Subcutaneous adipose tissue (tissue), 4 donors: ENCODE data around the gene GFOD1. TPM values are rescaled to one million over a fixed set of nuclear protein-coding genes. Genes with fewer than 3 reads are reported as not detected.

Experiments used
- CTCF ChIP-seq: fragments of 450-650 bp; IDR thresholded peaks from one replicate; pipeline ENCODE4 v1.5.1; 2016; ENCODE audit warnings: low read depth, mild to moderate bottlenecking, control low read depth, antibody characterized with exemption, moderate library complexity
- total RNA-seq, 4 donors: library from RNA; depleted of rRNA; stranded (reverse); fragments of >200 nt; gene quantifications; one replicate each; pipeline ENCODE4 v1.1.0, GENCODE V29; 2016

The GFOD1 gene
- total RNA-seq, 4 donors from 2014 or later = 26.2 to 68.9 (median 29.1) TPM

DNA sequence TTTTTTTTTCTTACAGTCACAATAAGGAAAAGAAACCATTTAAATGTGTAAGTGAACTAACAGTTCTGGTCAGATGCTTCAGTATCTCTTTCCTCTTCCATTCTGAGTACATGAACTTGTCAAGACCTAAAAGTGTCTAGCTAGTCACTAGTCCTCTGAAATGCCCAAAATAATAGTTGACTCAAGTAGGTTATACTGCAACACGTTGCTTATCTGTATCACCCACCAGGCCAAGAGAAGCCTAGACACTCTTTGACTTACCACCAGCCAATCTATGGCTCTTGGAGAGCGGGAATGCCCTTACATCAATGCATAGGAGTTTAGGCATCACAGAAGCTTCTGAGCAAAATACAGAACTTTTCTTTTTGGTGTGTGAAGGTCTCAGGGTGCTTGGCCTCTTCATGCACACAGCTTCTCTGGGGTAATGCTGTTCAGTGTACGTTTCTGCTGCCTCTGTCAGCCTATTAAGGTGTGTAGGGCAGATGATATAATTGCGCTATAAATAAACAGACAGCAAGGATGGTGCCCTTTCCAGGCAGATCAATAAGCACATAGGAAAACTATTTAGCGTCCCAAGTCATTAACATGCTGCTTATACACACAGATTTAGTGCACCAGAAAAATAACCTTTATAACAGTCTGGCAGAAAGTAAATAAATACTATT lies 7.8 kb upstream of the GFOD1 start:
- TF ChIP-seq CTCF = no peak

- TF ChIP-seq CTCF = no peak
Observed at GRCh38 chr6:13494137-13494536, 6.7 kb upstream of the GFOD1 start.

DNA sequence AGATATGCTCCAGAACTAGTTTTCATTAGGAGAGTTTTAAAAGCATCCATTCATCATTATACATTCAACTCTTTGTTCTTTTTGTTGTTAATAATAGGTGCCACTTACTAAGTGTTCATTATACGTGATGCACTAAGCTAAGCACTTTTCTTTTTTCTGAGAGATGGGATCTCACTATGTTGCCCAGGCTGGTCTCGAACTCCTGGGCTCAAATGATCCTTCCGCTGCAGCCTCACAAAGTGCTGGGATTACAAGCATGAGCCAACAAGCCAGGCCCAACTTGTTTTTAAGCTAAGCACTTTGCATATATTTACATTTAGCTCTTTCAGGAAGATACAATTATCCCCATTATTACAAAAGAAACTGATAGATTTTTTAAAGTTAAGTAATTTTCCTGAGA lies 5.7 kb upstream of the GFOD1 start:
- TF ChIP-seq CTCF = no peak

DNA sequence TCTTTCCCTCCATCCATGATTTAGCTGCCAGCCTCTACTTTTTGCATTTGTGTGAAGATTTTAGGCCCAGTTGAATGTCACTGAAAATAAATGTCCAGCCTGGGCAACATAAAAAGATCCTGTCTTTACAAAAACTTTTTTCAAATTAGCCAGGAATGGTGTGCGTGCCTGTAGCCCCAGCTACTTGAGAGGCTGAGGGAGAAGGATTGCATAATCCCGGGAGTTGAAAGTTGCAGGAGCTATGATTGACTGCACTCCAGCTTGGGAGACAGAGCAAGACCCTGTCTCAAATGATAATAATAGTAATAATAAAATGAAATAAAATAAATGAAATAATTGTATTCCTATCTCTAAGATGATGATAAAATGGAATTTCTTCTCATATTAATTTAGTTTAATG lies 5.0 kb upstream of the GFOD1 start:
- no peak for TF ChIP-seq CTCF

GRCh38 chr6:13491538-13491937 lies 4.1 kb upstream of the GFOD1 start:
- TF ChIP-seq CTCF = no peak

DNA sequence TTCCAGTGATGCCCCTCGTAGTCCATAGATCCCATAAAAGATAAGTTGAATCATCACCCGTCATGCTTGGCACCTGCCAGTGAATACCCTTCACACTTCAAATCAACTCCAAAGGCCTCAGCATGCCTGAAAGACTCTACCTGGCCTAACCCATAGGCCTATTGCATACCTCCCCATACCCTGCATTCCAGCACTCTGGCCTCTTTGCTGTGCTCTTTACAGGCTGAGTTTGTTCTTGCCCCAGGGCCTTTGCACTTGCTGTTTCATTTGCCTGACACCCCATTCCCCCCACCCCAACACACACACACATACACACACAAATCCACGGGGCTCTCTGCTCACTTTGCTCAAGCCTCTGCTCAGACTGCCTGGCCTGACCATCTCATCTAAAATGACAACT lies 3.0 kb upstream of the GFOD1 start:
- TF ChIP-seq CTCF = no peak

DNA sequence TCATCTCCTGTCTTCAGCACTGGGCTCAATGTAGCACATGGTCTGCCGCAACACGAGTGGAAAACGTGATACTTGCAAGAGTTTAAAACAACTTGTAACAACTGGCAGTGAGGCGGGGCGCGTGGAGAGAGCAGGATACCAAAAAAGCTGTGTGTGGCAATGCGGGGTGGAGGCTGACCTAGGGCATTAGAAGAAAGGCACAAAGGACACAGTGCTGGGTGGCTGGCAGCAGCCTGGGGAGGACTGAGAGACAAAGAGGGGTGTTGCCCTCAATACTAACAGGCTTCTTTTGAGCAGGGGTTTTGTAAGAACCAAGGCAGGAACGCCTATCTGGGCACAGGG lies 1.5 kb upstream of the GFOD1 start:
- no peak for TF ChIP-seq CTCF
